ENCODE results near the gene PLS1.

DNA sequence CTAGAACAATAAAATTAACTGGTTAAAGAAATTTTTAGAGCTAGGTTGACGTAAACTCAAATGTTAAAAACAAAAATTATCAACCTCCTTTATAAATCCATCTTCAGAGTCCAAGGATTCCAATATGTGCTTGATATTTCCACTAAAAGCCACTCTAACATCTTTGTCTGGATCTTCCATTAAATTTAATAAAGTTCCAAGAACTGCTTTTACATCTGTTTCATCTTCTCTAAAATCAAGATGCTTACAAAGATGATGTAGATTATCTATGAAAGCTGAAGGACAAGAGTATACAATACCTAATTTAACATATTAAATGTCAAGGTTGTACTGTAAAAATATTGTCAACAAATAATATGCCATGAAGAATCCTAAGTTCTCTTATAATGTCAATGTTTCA is 42.5 kb upstream of the PLS1 start:
- no peak for TF ChIP-seq POLR2AphosphoS5 (IDR thresholded peaks at IDR 0.05; ENCODE audit: low read depth, low read length)
- TF ChIP-seq, protein P1, sequence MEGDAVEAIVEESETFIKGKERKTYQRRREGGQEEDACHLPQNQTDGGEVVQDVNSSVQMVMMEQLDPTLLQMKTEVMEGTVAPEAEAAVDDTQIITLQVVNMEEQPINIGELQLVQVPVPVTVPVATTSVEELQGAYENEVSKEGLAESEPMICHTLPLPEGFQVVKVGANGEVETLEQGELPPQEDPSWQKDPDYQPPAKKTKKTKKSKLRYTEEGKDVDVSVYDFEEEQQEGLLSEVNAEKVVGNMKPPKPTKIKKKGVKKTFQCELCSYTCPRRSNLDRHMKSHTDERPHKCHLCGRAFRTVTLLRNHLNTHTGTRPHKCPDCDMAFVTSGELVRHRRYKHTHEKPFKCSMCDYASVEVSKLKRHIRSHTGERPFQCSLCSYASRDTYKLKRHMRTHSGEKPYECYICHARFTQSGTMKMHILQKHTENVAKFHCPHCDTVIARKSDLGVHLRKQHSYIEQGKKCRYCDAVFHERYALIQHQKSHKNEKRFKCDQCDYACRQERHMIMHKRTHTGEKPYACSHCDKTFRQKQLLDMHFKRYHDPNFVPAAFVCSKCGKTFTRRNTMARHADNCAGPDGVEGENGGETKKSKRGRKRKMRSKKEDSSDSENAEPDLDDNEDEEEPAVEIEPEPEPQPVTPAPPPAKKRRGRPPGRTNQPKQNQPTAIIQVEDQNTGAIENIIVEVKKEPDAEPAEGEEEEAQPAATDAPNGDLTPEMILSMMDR (IDR thresholded peaks at IDR 0.05), result no peak
